Mesenchymal stem cell (in vitro differentiated cells and primary cell): ENCODE data around the gene ZBTB11.

ENCODE experiments used
- DNase-seq: peaks from one replicate; pipeline ENCODE4 v3.0.0-alpha.2; 2013
- H2AFZ ChIP-seq: one replicate; pipeline ENCODE4 v1.6.1; 2013; ENCODE audit warnings: low read depth, mild to moderate bottlenecking, control low read depth, inconsistent platforms, low read length, moderate library complexity
- H2AK5ac ChIP-seq: 2 replicates; pipeline ENCODE4 v1.6.1; 2013; ENCODE audit warnings: low read length, moderate library complexity, mild to moderate bottlenecking, inconsistent platforms; ENCODE audit not compliant: severe bottlenecking
- H2BK120ac ChIP-seq: one replicate; pipeline ENCODE4 v1.6.1; 2013; ENCODE audit warnings: low read depth, mild to moderate bottlenecking, inconsistent platforms, low read length, moderate library complexity
- H2BK12ac ChIP-seq, 2 experiments: one replicate each; pipeline ENCODE4 v1.6.1; 2013; ENCODE audit warnings: inconsistent platforms in 2 of 2, low read length in 2 of 2, mild to moderate bottlenecking in 2 of 2, moderate library complexity in 2 of 2, control low read depth in 1 of 2
- H2BK15ac ChIP-seq: one replicate; pipeline ENCODE4 v1.6.1; 2013; ENCODE audit warnings: mild to moderate bottlenecking, low read depth, inconsistent platforms; ENCODE audit not compliant: poor library complexity, severe bottlenecking
- H2BK5ac ChIP-seq: 2 replicates; pipeline ENCODE4 v1.6.1; 2013; ENCODE audit warnings: low read depth, mild to moderate bottlenecking, low read length, control low read depth, inconsistent platforms; ENCODE audit not compliant: poor library complexity, severe bottlenecking
- H3K14ac ChIP-seq, 2 experiments: one replicate each; pipeline ENCODE4 v1.6.1; 2013; ENCODE audit warnings: inconsistent platforms in 2 of 2, low read length in 2 of 2, control low read depth in 1 of 2, mild to moderate bottlenecking in 1 of 2, moderate library complexity in 1 of 2
- H3K18ac ChIP-seq, 2 experiments: one replicate each; pipeline ENCODE4 v1.6.1; 2013; ENCODE audit warnings: inconsistent platforms in 2 of 2, low read length in 2 of 2, control low read depth in 1 of 2, low read depth in 1 of 2, mild to moderate bottlenecking in 1 of 2
- H3K23ac ChIP-seq, 2 experiments: one replicate each; pipeline ENCODE4 v1.6.1; 2013; ENCODE audit warnings: inconsistent platforms in 2 of 2, low read length in 2 of 2, mild to moderate bottlenecking in 2 of 2, moderate library complexity in 2 of 2, control low read depth in 1 of 2
- H3K27ac ChIP-seq: 2 replicates; pipeline ENCODE4 v1.5.1; 2013; ENCODE audit warnings: mild to moderate bottlenecking, moderate library complexity, low read length, control low read depth, inconsistent platforms; ENCODE audit not compliant: poor library complexity, severe bottlenecking
- H3K27me3 ChIP-seq, 2 experiments: 2 replicates each; pipeline versions ENCODE4 v1.6.1 to v1.7.0; 2013; ENCODE audit warnings: low read length in 2 of 2, mild to moderate bottlenecking in 2 of 2, moderate library complexity in 2 of 2, control low read depth in 1 of 2, inconsistent platforms in 1 of 2; ENCODE audit not compliant: control insufficient read depth in 1 of 2, insufficient read depth in 1 of 2
- H3K36me3 ChIP-seq, 2 experiments: 2 replicates each; pipeline versions ENCODE4 v1.6.1 to v1.7.0; 2013; ENCODE audit warnings: low read length in 2 of 2, control low read depth in 1 of 2, inconsistent platforms in 1 of 2, low read depth in 1 of 2, mild to moderate bottlenecking in 1 of 2; ENCODE audit not compliant: insufficient read depth in 2 of 2, control insufficient read depth in 1 of 2
- H3K4ac ChIP-seq, 2 experiments: one replicate each; pipeline ENCODE4 v1.6.1; 2013; ENCODE audit warnings: inconsistent platforms in 2 of 2, low read length in 2 of 2, mild to moderate bottlenecking in 2 of 2, moderate library complexity in 2 of 2, control low read depth in 1 of 2, low read depth in 1 of 2
- H3K4me1 ChIP-seq: 2 replicates; pipeline ENCODE4 v1.6.1; 2013; ENCODE audit warnings: low read depth, low read length, control low read depth; ENCODE audit not compliant: control insufficient read depth, insufficient read depth
- H3K4me2 ChIP-seq: 2 replicates; pipeline ENCODE4 v1.6.1; 2013; ENCODE audit warnings: low read length, mild to moderate bottlenecking, inconsistent platforms; ENCODE audit not compliant: poor library complexity, severe bottlenecking
- H3K4me3 ChIP-seq, 2 experiments: 2 replicates each; pipeline versions ENCODE4 v1.5.1 to v1.7.0; 2013; ENCODE audit warnings: low read length in 2 of 2, mild to moderate bottlenecking in 2 of 2, control low read depth in 1 of 2, low read depth in 1 of 2; ENCODE audit not compliant: insufficient read depth in 1 of 2
- H3K79me1 ChIP-seq: replicated peaks from 2 replicates; pipeline ENCODE4 v1.6.1; 2013; ENCODE audit warnings: mild to moderate bottlenecking, control low read depth, low read length, inconsistent platforms; ENCODE audit not compliant: poor library complexity, severe bottlenecking
- H3K9ac ChIP-seq: 2 replicates; pipeline ENCODE4 v1.7.0; 2013; ENCODE audit warnings: mild to moderate bottlenecking, low read length, moderate library complexity
- H3K9me3 ChIP-seq: 2 replicates; pipeline ENCODE4 v1.7.0; 2013; ENCODE audit warnings: mild to moderate bottlenecking, low read length; ENCODE audit not compliant: control insufficient read depth
- H4K8ac ChIP-seq: one replicate; pipeline ENCODE4 v1.6.1; 2013; ENCODE audit warnings: inconsistent platforms, mild to moderate bottlenecking, low read length, moderate library complexity
- H4K91ac ChIP-seq: one replicate; pipeline ENCODE4 v1.6.1; 2013; ENCODE audit warnings: mild to moderate bottlenecking, low read length, inconsistent platforms
- WGBS: methylation state at CpG from one replicate; pipeline ENCODE4 v1.1.7; 2013; ENCODE audit warnings: mixed read lengths; 5-methylcytosine and 5-hydroxymethylcytosine counted together

The ZBTB11 gene

GRCh38 chr3:101703169-101703568, 26.2 kb upstream of the ZBTB11 start:
- no peaks in the 10 kb centered on the region for H3K36me3 ChIP-seq
- H3K4me1 ChIP-seq = no peaks in the 10 kb centered on the region
- no peak overlapping the region for H3K4me2 ChIP-seq
- H2BK120ac ChIP-seq = no peak overlapping the region
- no peak overlapping the region for H2BK12ac ChIP-seq
- H2BK5ac ChIP-seq = no peak overlapping the region
- no peak overlapping the region for H3K14ac ChIP-seq
- H2BK15ac ChIP-seq = no peak overlapping the region
- H3K9ac ChIP-seq = no peak overlapping the region
- no peak overlapping the region for H3K4ac ChIP-seq
- H3K79me1 ChIP-seq = no peaks in the 10 kb centered on the region
- H3K23ac ChIP-seq = no peak overlapping the region
- H2AK5ac ChIP-seq = no peak overlapping the region
- no peak for DNase-seq
- no peak overlapping the region for H4K8ac ChIP-seq
- no peak overlapping the region for H3K18ac ChIP-seq
- H4K91ac ChIP-seq = no peak overlapping the region
- no peak overlapping the region for H3K4me3 ChIP-seq
- WGBS = 65% methylated on average over 2 of the region's 2 CpGs
- H3K27ac ChIP-seq = no peak overlapping the region
- H3K9me3 ChIP-seq = no peaks in the 10 kb centered on the region
- peaks cover 0 to 4% of the 10 kb centered on the region in 2 experiments for H3K27me3 ChIP-seq
- no peak overlapping the region for H2AFZ ChIP-seq

GRCh38 chr3:101702726-101703125, 25.8 kb upstream of the ZBTB11 start:
- no peaks in the 10 kb centered on the region for H3K9me3 ChIP-seq
- H4K91ac ChIP-seq = no peak overlapping the region
- H3K4me3 ChIP-seq = no peak overlapping the region
- no peak overlapping the region for H3K23ac ChIP-seq
- DNase-seq = no peak
- no peak overlapping the region for H3K14ac ChIP-seq
- no peak overlapping the region for H2BK12ac ChIP-seq
- 83% methylated on average over 1 of the region's 1 CpG for WGBS
- no peak overlapping the region for H2AFZ ChIP-seq
- H3K27me3 ChIP-seq = peaks cover 0 to 4% of the 10 kb centered on the region in 2 experiments
- no peak overlapping the region for H3K4ac ChIP-seq
- H3K27ac ChIP-seq = no peak overlapping the region
- no peak overlapping the region for H4K8ac ChIP-seq
- H3K36me3 ChIP-seq = no peaks in the 10 kb centered on the region
- H3K4me2 ChIP-seq = no peak overlapping the region
- no peak overlapping the region for H3K9ac ChIP-seq
- H3K79me1 ChIP-seq = no peaks in the 10 kb centered on the region
- H2BK5ac ChIP-seq = no peak overlapping the region
- H3K18ac ChIP-seq = no peak overlapping the region
- no peak overlapping the region for H2AK5ac ChIP-seq
- no peak overlapping the region for H2BK120ac ChIP-seq
- H2BK15ac ChIP-seq = no peak overlapping the region
- no peaks in the 10 kb centered on the region for H3K4me1 ChIP-seq

- Histone ChIP-seq H3K4ac (no peak overlapping the region), H2BK15ac (no peak overlapping the region), H3K36me3 (no peaks in the 10 kb centered on the region), H3K4me2 (no peak overlapping the region), H3K18ac (no peak overlapping the region), H3K27me3 (peaks cover 0 to 4% of the 10 kb centered on the region in 2 experiments), H4K8ac (no peak overlapping the region), H3K27ac (no peak overlapping the region), H3K4me3 (no peak overlapping the region), H3K14ac (no peak overlapping the region), H3K9ac (no peak overlapping the region), H3K4me1 (no peaks in the 10 kb centered on the region), H2AK5ac (no peak overlapping the region), H2BK120ac (no peak overlapping the region), H4K91ac (no peak overlapping the region), H3K79me1 (no peaks in the 10 kb centered on the region), H3K9me3 (no peaks in the 10 kb centered on the region), H2BK12ac (no peak overlapping the region), H3K23ac (no peak overlapping the region), H2AFZ (no peak overlapping the region), H2BK5ac (no peak overlapping the region)
- DNase-seq = no peak
- WGBS = 85% methylated on average over 7 of the region's 7 CpGs
These were observed 25.0 kb upstream of the ZBTB11 start for GRCh38 chr3:101701696-101702634.

- no peak overlapping the region for H4K91ac ChIP-seq
- H3K9ac ChIP-seq = peak overlapping the region; percentile 38
- H3K4me2 ChIP-seq = no peak overlapping the region
- no peaks in the 10 kb centered on the region for H3K4me1 ChIP-seq
- peak; percentile 77 for DNase-seq
- H4K8ac ChIP-seq = no peak overlapping the region
- no peak overlapping the region for H3K27ac ChIP-seq
- no peak overlapping the region for H3K18ac ChIP-seq
- H3K23ac ChIP-seq = no peak overlapping the region
- H2AK5ac ChIP-seq = no peak overlapping the region
- WGBS = 11% methylated on average over 5 of the region's 10 CpGs
- H2BK15ac ChIP-seq = no peak overlapping the region
- H2BK5ac ChIP-seq = no peak overlapping the region
- no peak overlapping the region for H2AFZ ChIP-seq
- H2BK120ac ChIP-seq = no peak overlapping the region
- no peaks in the 10 kb centered on the region for H3K9me3 ChIP-seq
- H3K14ac ChIP-seq = no peak overlapping the region
- H3K4me3 ChIP-seq = no peak overlapping the region
- H2BK12ac ChIP-seq = no peak overlapping the region
- H3K79me1 ChIP-seq = no peaks in the 10 kb centered on the region
- H3K27me3 ChIP-seq = no peaks in the 10 kb centered on the region
- no peak overlapping the region for H3K4ac ChIP-seq
- H3K36me3 ChIP-seq = no peaks in the 10 kb centered on the region
These were observed 18.9 kb upstream of the ZBTB11 start for GRCh38 chr3:101695779-101696372.
